Ishikawa (cell line): ENCODE measurements around the gene MUS81.

Source experiments
- CEBPB ChIP-seq: IDR thresholded peaks from 2 replicates; pipeline ENCODE4 v1.6.1; 2012
- CREB1 ChIP-seq: IDR thresholded peaks from 2 replicates; pipeline ENCODE4 v1.6.1; 2012; ENCODE audit warnings: low read depth
- EGR1 ChIP-seq: IDR thresholded peaks from 2 replicates; pipeline ENCODE4 v1.6.1; 2012
- EP300 ChIP-seq: IDR thresholded peaks from 2 replicates; pipeline ENCODE4 v1.6.1; 2012; ENCODE audit warnings: borderline replicate concordance
- FOXM1 ChIP-seq: IDR thresholded peaks from 2 replicates; pipeline ENCODE4 v1.6.1; 2012; ENCODE audit warnings: low read depth, borderline replicate concordance
- MAX ChIP-seq: IDR thresholded peaks from 2 replicates; pipeline ENCODE4 v1.6.1; 2012
- NFIC ChIP-seq: IDR thresholded peaks from 2 replicates; pipeline ENCODE4 v1.6.1; 2012
- RAD21 ChIP-seq: IDR thresholded peaks from 2 replicates; pipeline ENCODE4 v1.6.1; 2012; ENCODE audit warnings: low read depth
- TAF1 ChIP-seq: IDR thresholded peaks from 2 replicates; pipeline ENCODE4 v1.6.1; 2012; ENCODE audit warnings: low read depth, mild to moderate bottlenecking
- TCF12 ChIP-seq: IDR thresholded peaks from 2 replicates; pipeline ENCODE4 v1.6.1; 2012; ENCODE audit warnings: low read depth
- TEAD4 ChIP-seq: IDR thresholded peaks from 2 replicates; pipeline ENCODE4 v1.6.1; 2012
- YY1 ChIP-seq: IDR thresholded peaks from 2 replicates; pipeline ENCODE4 v1.6.1; 2012; ENCODE audit warnings: low read depth
- ZBTB7A ChIP-seq: IDR thresholded peaks from 2 replicates; pipeline ENCODE4 v1.6.1; 2012; ENCODE audit warnings: low read depth
- TF ChIP-seq, protein P1 (sequence below): IDR thresholded peaks from 2 replicates; pipeline ENCODE4 v1.6.1; 2012; ENCODE audit warnings: low read depth, mild to moderate bottlenecking
- TF ChIP-seq, protein P2 (sequence below): IDR thresholded peaks from 2 replicates; pipeline ENCODE4 v1.6.1; 2012

Gene MUS81

DNA sequence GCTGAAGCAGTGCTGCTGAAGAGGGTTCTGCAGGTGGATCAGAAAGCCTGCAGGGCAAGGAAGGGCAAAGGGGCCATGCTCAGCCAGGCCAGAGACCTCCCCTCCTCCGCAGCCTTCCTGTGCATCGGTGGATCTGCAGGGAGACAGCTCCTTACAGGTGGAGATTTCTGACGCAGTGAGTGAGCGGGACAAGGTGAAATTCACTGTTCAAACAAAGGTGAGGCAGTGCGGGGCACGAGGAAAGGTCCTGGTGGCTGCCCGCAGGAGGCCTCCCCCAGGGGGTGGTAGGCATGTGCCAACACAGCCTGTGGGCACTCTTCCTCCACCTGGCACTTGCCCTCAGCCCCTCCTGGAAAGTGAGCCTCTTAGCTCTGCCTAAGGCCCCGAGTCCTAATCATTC, 10.9 kb upstream of the MUS81 start:
- TF ChIP-seq FOXM1 (no peak), TAF1 (no peak), ZBTB7A (no peak), TEAD4 (no peak), YY1 (no peak), CREB1 (no peak), EP300 (no peak), RAD21 (no peak), NFIC (no peak), TCF12 (no peak), EGR1 (no peak), CEBPB (no peak)
- TF ChIP-seq, protein P1, sequence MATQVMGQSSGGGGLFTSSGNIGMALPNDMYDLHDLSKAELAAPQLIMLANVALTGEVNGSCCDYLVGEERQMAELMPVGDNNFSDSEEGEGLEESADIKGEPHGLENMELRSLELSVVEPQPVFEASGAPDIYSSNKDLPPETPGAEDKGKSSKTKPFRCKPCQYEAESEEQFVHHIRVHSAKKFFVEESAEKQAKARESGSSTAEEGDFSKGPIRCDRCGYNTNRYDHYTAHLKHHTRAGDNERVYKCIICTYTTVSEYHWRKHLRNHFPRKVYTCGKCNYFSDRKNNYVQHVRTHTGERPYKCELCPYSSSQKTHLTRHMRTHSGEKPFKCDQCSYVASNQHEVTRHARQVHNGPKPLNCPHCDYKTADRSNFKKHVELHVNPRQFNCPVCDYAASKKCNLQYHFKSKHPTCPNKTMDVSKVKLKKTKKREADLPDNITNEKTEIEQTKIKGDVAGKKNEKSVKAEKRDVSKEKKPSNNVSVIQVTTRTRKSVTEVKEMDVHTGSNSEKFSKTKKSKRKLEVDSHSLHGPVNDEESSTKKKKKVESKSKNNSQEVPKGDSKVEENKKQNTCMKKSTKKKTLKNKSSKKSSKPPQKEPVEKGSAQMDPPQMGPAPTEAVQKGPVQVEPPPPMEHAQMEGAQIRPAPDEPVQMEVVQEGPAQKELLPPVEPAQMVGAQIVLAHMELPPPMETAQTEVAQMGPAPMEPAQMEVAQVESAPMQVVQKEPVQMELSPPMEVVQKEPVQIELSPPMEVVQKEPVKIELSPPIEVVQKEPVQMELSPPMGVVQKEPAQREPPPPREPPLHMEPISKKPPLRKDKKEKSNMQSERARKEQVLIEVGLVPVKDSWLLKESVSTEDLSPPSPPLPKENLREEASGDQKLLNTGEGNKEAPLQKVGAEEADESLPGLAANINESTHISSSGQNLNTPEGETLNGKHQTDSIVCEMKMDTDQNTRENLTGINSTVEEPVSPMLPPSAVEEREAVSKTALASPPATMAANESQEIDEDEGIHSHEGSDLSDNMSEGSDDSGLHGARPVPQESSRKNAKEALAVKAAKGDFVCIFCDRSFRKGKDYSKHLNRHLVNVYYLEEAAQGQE: no peak
- TF ChIP-seq, protein P2, sequence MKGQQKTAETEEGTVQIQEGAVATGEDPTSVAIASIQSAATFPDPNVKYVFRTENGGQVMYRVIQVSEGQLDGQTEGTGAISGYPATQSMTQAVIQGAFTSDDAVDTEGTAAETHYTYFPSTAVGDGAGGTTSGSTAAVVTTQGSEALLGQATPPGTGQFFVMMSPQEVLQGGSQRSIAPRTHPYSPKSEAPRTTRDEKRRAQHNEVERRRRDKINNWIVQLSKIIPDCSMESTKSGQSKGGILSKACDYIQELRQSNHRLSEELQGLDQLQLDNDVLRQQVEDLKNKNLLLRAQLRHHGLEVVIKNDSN: no peak

- TF ChIP-seq ZBTB7A (no peak), TEAD4 (no peak), CREB1 (no peak), RAD21 (no peak), YY1 (no peak), EGR1 (no peak)
- TF ChIP-seq, protein P1: no peak
Measured at GRCh38 chr11:65849771-65850216, 10.4 kb upstream of the MUS81 start.

DNA sequence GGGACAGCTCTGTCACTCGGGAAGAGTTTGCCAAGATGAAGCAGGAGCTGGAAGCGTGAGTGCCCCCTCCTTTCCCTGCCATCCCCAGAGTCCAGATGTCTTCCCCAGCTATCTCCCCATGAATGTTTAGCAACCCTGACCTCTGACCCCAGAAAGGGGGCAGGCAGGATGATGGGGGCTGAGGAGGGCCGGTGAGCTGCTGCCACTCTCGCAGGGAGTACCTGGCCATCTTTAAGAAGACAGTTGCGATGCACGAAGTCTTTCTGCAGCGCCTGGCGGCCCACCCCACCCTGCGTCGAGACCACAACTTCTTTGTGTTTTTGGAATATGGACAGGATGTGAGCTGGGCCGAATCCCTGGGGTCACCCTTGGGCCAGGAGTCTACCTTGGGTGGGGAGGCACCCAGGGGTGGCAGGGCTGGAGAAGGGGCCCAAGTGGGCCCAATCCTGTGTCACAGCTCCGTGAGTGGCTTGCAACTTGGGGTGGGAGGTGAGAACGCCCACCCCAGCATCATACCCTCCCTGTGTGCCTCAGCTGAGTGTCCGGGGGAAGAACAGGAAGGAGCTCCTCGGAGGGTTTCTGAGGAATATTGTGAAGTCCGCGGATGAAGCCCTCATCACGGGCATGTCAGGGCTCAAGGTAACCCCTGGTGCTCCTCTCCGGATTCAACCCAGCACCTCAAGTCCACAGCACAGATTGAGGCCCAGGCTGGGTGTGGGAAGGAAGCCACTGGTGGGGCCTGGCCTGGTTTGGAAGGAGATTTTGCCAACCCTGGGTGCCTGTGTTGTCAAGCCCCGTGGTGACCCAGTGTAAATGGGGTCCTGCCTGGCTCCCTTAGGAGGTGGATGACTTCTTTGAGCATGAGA, 9.8 kb upstream of the MUS81 start:
- no peak for TF ChIP-seq EP300
- TF ChIP-seq YY1: no peak
- TF ChIP-seq CREB1: no peak
- TF ChIP-seq MAX: no peak
- no peak for TF ChIP-seq ZBTB7A
- TF ChIP-seq TEAD4: no peak
- no peak for TF ChIP-seq FOXM1

DNA sequence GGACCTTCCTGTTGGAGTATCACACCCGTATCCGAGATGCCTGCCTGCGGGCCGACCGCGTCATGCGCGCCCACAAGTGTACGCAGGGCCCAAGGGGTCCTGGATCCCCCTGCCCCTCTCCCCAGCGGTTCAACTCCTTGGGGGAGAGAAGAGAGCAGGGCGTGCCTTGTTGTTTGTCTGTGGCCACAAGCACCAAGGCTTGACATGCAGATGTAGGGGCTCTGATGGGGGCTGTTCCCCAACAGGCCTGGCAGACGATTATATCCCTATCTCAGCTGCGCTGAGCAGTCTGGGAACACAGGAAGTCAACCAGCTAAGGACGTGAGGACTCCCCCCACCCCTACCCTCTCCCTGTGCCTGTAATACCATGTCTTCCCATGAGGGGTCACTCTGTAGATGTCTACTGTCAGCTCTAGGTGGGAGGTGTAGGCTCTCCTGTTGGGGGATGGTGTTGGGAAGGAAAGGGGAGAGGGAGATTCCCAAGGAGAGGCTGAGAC, 9.1 kb upstream of the MUS81 start:
- TF ChIP-seq EP300 (no peak), ZBTB7A (no peak), MAX (no peak), RAD21 (0 out of 2 replicates have a peak, but pooled peaks have one; percentile 8)
- TF ChIP-seq, protein P1: no peak

DNA sequence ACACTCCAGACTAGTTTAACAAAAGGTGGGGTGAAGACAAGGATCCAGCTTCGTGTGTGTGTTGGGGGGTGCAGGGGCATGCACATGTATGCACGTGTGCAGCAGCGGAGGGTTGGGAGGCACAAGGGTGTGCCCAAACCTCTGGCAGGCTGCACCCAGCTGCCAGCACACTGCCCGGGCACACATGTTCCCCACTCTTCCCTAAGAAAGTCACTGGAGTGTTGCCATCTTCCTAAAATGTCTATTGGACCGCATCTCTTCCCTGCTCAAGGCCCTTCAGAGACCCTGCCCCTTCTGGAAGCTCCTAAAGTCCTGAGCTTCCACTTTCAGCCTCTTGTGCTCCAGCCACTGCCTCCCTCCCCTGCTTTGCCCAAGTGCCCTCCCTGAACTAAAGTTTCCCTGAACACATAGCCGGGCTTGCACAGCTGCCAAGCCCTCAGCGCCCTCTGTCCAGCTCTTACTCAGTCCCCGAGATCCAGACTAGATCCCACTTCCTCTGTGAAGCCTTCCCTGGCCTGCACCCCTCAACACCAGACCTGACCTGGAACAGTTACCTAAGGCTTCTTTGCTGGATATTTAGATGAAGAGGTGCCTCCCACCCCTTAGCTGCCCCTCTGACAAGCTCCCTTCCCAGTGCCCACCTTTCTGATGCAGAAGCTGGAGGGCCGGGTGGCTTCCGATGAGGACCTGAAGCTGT, 8.3 kb upstream of the MUS81 start:
- no peak for TF ChIP-seq RAD21
